ENCODE results near the gene JAG2.

Gene JAG2

DNA sequence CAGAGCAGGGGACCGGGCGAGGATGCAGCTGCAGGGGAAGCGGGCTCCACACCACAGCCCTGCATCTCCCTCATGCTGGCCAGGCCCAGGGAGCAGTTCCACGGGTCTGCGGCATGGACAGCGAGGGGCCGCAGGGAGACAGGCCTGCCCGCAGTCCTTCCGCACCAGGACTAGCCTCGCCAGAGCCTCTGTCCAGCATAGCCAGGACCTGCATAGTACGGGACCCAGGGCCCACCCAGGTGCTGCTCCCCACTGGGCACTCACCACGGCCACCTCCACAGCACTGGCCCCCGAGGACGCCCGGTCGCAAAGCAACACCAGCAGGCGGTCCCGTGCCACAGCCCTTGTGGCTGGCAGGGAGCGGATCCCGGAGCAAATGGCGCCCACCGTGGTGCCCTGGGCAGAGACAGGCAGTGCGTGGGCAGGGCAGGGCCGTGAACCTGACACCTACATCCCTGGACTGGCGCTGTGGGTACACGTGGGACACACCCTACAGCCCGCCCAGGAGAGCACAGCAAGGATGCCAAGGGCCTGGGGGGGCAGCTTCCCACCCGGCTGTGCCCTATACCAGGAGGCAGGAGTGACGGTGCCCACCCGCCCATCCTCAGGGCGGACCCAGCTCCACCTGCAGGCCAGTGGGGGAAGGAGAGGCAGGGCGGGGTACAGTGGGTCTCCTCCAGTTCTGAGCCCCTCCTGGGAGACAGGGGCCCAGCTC is 23.8 kb downstream of the JAG2 start:
- H3K36me3 ChIP-seq (ENCODE audit: insufficient read depth, low read length): no peaks in the 10 kb centered on the region
- no peak overlapping the region for H3K4me3 ChIP-seq
- DNase-seq (ENCODE audit: low read depth, low spot score): no peak
- no peak for TF ChIP-seq FOXP2 (optimal IDR thresholded peaks at IDR 0.05; ENCODE audit: control extremely low read depth, extremely low read length, insufficient read depth)
- no peak overlapping the region for H3K27ac ChIP-seq
- no peak overlapping the region for H3K9ac ChIP-seq (ENCODE audit: insufficient read length)
- H3K9me3 ChIP-seq (ENCODE audit: low read depth, low read length): no peaks in the 10 kb centered on the region

DNA sequence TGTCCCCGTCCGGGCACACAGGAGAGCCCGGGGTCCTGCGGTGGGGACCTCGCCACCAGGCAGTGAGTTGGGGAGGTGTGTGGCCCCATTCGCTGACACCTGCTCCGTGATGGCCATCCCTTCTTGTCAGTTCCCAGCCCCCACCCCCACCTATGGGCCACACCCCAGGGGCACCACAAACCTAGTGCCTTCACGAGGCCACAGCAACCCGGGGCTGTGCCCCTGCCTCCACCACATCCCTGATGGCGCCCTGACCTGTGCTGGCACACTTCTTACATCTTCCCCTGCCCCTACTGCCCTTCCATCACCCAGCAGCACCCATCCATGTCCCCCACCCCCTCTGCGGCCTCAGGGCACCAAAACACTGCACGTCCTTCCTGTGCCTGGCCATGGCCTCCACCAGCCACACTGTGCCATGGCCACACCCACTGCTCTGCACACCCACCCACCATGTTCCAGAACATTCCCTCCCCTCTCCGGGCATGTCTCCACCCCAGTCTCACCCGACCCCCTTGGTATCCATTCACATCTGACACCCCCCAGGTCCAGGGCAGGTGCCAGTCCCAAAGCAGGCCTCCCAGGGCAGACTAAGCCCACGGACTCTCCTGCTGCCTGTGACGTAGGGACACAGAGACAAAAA is 24.4 kb downstream of the JAG2 start:
- Histone ChIP-seq H3K9ac (ENCODE audit: insufficient read length) (no peak overlapping the region), H3K27ac (no peak overlapping the region), H3K9me3 (ENCODE audit: low read depth, low read length) (no peaks in the 10 kb centered on the region)

DNA sequence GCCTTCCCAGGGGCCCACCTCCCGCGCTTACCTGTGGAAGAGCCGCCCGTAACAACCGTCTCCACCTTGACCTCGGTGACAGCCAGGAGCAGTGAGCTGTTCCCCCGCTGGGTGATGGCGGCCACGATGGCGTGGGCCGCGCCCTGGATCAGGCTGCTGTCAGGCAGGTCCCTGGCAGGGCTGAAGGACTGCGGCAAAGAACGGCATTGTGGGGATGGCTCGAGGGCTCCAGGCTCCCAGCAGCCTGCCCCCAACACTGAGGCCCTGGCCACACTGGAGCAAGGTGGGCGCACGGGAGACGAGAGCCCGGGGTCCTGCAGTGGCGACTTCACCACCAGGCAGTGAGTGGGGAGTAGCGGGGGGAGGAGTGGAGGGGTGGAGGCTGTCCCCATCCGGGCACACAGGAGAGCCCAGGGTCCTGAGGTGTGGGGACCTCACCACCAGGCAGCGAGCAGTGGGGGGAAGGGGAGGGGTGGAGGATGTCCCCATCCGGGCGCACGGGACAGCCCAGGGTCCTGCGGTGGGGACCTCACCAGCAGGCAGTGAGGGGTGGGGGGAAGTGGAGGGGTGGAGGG is 25.0 kb downstream of the JAG2 start:
- Histone ChIP-seq H3K4me3 (no peak overlapping the region), H3K36me3 (ENCODE audit: insufficient read depth, low read length) (no peaks in the 10 kb centered on the region), H3K9ac (ENCODE audit: insufficient read length) (no peak overlapping the region), H3K9me3 (ENCODE audit: low read depth, low read length) (no peaks in the 10 kb centered on the region), H3K27ac (no peak overlapping the region)
- TF ChIP-seq FOXP2 (optimal IDR thresholded peaks at IDR 0.05; ENCODE audit: control extremely low read depth, extremely low read length, insufficient read depth) (no peak), POLR2AphosphoS5 (IDR thresholded peaks at IDR 0.05; ENCODE audit: borderline replicate concordance, low read depth, low read length) (no peak), EZH2 (IDR thresholded peaks at IDR 0.05) (no peak)
- no peak for DNase-seq (ENCODE audit: low read depth, low spot score)

More for the DNA sequence above, 24.4 kb downstream of the JAG2 start:
- no peaks in the 10 kb centered on the region for H3K36me3 ChIP-seq (ENCODE audit: insufficient read depth, low read length)
- TF ChIP-seq FOXP2 (optimal IDR thresholded peaks at IDR 0.05; ENCODE audit: control extremely low read depth, extremely low read length, insufficient read depth) (no peak), EZH2 (IDR thresholded peaks at IDR 0.05) (no peak), POLR2AphosphoS5 (IDR thresholded peaks at IDR 0.05; ENCODE audit: borderline replicate concordance, low read depth, low read length) (no peak)
- DNase-seq (ENCODE audit: low read depth, low spot score): no peak
- no peak overlapping the region for H3K4me3 ChIP-seq

DNA sequence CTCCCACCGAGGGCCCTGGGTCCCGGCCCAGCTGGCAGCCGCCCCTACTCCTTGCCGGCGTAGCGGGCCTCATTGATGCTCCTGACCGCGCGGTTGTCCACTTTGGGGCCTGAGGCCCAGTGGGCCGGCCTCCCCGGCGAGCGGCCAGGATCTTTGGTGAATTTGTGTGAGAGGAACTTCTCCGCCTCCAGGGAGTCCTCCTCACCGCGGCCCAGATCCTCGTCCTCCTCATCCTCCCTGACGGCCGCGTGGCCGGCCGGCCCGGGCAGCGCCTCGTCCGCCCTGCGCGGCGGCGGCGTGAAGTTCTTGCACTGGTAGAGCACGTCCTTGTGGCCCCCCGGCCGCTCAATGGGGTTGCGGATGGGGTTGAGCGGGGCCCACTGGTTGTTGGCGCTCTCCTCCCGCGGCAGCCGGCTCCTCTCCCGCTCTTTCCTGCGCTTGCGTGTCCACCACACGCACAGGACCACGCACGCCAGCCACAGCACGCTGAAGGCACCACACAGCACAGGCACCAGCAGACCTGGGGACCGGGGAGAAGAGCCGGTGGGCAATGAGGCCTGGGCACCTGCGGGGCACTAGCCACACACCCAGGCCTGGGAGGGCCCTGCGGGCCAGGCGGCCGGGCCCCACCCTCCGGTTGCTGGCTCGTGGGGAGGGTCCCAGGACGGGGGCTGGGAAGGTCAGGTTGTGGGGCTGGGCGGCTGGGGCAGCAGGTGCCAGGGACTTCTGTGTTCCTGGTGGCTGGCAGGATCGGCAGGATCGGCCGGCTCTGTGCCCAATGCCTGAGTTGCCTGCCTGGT is 25.7 kb downstream of the JAG2 start:
- Histone ChIP-seq H3K4me3 (no peak overlapping the region), H3K9me3 (ENCODE audit: low read depth, low read length) (no peaks in the 10 kb centered on the region), H3K27ac (no peak overlapping the region), H3K36me3 (ENCODE audit: insufficient read depth, low read length) (no peaks in the 10 kb centered on the region), H3K9ac (ENCODE audit: insufficient read length) (no peak overlapping the region)
- TF ChIP-seq EZH2 (IDR thresholded peaks at IDR 0.05) (no peak), POLR2AphosphoS5 (IDR thresholded peaks at IDR 0.05; ENCODE audit: borderline replicate concordance, low read depth, low read length) (no peak), FOXP2 (optimal IDR thresholded peaks at IDR 0.05; ENCODE audit: control extremely low read depth, extremely low read length, insufficient read depth) (no peak)
- no peak for DNase-seq (ENCODE audit: low read depth, low spot score)

DNA sequence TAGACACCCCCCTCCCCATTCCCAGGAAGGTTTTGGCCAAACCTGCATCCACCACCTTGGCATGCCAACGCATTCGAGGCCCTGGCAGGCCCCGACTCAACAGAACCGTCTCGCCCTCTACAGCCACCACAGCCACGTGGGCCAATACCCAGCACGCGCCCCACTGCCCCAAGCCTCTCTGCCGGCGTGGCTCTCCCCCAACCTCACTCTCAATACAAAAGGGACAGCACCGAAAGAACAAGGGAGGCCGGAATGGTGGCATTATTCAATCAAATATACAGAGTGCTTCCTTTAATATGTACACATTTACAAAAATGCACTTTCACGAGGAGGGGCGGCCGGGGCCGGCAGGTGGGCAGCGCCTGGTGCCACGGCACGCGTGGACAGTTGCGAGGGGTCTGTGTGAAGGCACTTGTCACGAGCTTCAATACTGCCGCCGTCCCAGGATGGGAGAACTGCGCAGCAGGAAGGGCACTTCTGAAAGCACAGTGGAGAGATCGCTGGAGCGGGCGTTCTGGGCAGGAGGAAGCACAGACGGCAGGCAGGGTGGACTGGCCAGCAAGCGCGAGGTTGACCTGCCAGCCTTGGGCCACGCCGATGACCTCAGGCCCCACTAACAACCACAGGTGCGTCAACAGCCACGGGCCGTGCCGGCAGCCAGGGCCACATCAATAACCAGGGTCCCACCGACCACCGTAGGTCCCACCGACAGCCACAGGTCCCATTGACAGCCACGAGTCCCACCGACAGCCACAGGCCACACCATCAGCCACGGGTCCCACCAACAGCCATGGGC is 26.9 kb downstream of the JAG2 start:
- Histone ChIP-seq H3K36me3 (ENCODE audit: insufficient read depth, low read length) (no peaks in the 10 kb centered on the region), H3K27ac (no peak overlapping the region), H3K9ac (ENCODE audit: insufficient read length) (no peak overlapping the region), H3K4me3 (no peak overlapping the region), H3K9me3 (ENCODE audit: low read depth, low read length) (no peaks in the 10 kb centered on the region)
- DNase-seq (ENCODE audit: low read depth, low spot score): no peak
- no peak for TF ChIP-seq EZH2 (IDR thresholded peaks at IDR 0.05)
- no peak for TF ChIP-seq POLR2AphosphoS5 (IDR thresholded peaks at IDR 0.05; ENCODE audit: borderline replicate concordance, low read depth, low read length)
- no peak for TF ChIP-seq FOXP2 (optimal IDR thresholded peaks at IDR 0.05; ENCODE audit: control extremely low read depth, extremely low read length, insufficient read depth)

DNA sequence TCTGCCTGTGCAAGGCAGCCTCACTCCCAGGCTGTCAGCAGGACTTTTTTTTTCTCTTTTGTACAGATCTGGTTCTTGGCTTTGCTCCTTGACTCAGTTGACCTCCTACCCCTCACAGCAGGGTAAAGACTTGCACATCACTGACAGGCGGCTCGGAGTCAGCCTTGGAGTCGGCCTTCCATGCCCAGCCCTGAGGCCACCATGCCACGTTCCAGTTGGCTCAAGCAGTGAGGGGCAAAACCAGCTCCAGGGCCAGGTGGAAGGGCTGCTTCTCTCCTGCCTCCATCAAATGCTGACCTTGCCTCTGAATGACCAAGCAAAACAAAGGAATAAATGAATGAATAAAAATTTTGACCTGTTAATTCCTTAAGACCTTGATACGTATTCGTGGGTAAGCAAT is 27.6 kb downstream of the JAG2 start:
- H3K36me3 ChIP-seq (ENCODE audit: insufficient read depth, low read length): no peaks in the 10 kb centered on the region
- no peak overlapping the region for H3K9ac ChIP-seq (ENCODE audit: insufficient read length)
- no peak for TF ChIP-seq POLR2AphosphoS5 (IDR thresholded peaks at IDR 0.05; ENCODE audit: borderline replicate concordance, low read depth, low read length)
- TF ChIP-seq FOXP2 (optimal IDR thresholded peaks at IDR 0.05; ENCODE audit: control extremely low read depth, extremely low read length, insufficient read depth): no peak
- no peak for TF ChIP-seq EZH2 (IDR thresholded peaks at IDR 0.05)
- no peak overlapping the region for H3K27ac ChIP-seq
- DNase-seq (ENCODE audit: low read depth, low spot score): no peak
- H3K4me3 ChIP-seq: no peak overlapping the region
- no peaks in the 10 kb centered on the region for H3K9me3 ChIP-seq (ENCODE audit: low read depth, low read length)

DNA sequence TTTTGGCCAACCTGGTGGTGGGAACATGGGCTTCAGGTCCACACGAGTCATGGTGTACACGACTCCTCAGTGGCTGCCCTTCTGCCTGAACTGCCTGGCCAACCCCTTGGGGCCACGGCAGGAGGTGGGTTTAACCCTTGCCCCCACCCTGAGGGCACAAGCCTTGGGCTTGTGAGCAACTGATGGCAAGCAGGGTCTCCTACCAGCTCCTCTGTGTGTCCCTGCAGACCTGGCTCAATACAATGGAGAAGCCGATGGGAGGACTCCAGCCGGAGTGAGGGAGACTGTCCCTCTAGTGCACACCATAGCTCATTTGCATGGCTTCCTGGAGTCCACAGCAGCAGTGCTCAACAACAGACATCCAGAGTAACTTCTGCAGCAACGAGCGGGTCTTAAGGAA is 28.0 kb downstream of the JAG2 start:
- DNase-seq (ENCODE audit: low read depth, low spot score): no peak
- Histone ChIP-seq H3K36me3 (ENCODE audit: insufficient read depth, low read length) (no peaks in the 10 kb centered on the region), H3K27ac (no peak overlapping the region), H3K9ac (ENCODE audit: insufficient read length) (no peak overlapping the region), H3K9me3 (ENCODE audit: low read depth, low read length) (no peaks in the 10 kb centered on the region), H3K4me3 (no peak overlapping the region)
- TF ChIP-seq EZH2 (IDR thresholded peaks at IDR 0.05) (no peak), FOXP2 (optimal IDR thresholded peaks at IDR 0.05; ENCODE audit: control extremely low read depth, extremely low read length, insufficient read depth) (no peak), POLR2AphosphoS5 (IDR thresholded peaks at IDR 0.05; ENCODE audit: borderline replicate concordance, low read depth, low read length) (no peak)
